Measurements from ENCODE around the gene EFEMP1. TPM values are rescaled to one million over a fixed set of nuclear protein-coding genes. Genes with fewer than 3 reads are reported as not detected.

Gene EFEMP1, protein sequence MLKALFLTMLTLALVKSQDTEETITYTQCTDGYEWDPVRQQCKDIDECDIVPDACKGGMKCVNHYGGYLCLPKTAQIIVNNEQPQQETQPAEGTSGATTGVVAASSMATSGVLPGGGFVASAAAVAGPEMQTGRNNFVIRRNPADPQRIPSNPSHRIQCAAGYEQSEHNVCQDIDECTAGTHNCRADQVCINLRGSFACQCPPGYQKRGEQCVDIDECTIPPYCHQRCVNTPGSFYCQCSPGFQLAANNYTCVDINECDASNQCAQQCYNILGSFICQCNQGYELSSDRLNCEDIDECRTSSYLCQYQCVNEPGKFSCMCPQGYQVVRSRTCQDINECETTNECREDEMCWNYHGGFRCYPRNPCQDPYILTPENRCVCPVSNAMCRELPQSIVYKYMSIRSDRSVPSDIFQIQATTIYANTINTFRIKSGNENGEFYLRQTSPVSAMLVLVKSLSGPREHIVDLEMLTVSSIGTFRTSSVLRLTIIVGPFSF
- 10 to 100 TPM in 2 of 3 donors, 1 to 10 TPM in 1; 9.5 to 80.1 (median 40.8) TPM for total RNA-seq
- long read RNA-seq, donor 1, transcript EFEMP1-202 (11 exons, 3,024 nt) = major isoform, 22 of 46 reads
- long read RNA-seq, donor 1, transcript EFEMP1-201 (12 exons, 1,820 nt) = minor isoform, 14 of 46 reads
- long read RNA-seq, donor 1, partial matches to known transcripts = 5 of 46 reads
- long read RNA-seq, donor 1, other reads (novel, unspliced or antisense) = 5 of 46 reads
- long read RNA-seq, donor 2, transcript EFEMP1-201 (12 exons, 1,820 nt) = minor isoform, 16 of 60 reads
- long read RNA-seq, donor 2, transcript EFEMP1-202 (11 exons, 3,024 nt) = major isoform, 35 of 60 reads
- long read RNA-seq, donor 2, partial matches to known transcripts = 3 of 60 reads
- long read RNA-seq, donor 2, other reads (novel, unspliced or antisense) = 6 of 60 reads

DNA sequence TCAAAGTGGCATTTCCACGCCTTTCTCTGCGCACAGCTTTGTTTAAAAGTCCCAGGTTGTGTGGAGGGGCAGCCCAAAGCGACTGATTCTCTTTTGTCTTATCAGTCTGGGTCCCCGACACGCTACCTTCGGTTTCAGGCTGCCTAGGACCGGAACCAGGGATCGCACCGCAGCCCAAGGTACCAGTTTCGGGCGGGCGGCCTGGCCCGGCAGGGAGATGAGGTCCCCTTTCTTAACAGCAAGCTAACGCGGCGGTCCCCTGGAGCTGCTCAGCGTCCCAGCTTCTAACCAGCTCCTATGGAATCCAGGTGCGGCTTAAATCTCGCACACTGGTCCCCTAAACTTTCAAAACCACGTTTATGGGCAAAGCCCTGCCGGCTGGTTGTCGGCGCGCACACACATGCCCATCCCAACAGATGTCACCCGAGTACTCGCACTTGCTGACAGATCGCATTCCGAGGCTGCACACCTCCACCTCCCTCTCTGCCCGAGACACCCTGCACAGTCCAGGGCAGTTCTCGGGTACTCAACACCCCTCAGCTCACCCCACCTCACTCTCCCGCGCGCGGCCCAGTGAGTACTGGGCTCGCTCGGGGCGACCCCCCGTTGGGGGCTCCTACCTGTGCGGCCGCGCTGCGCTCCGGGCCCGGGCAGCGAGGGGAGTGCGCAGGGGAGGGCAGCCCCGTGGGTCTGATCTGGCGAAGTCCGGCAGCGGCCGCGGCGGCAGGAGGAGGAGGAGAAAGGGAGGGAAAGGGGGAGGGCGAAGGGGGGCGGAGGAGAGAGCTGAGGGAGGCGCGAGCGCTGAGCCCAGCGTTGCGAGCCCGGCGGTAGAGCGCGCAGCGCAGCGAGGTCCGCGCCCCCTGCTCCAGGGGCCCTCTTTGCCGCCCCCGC is at the start of gene EFEMP1:
EFEMP1 (minus strand) TSS at position 692 of the 891 bp plus-strand sequence. CDS start 1,342 bp downstream, outside the sequence.
- no peaks in the 10 kb centered on the region for H3K9me3 ChIP-seq
- no peak within 1 kb of the TSS for H3K4me3 ChIP-seq
- DNase-seq (peak; percentile 16 to 57 (median 43)), ATAC-seq (peak; percentile 64)
- intact Hi-C loops (cut with DNase I, micrococcal nuclease) = no loop called here
- H3K36me3 ChIP-seq (ENCODE audit: low read depth) = no peaks in the 10 kb centered on the region
- TF ChIP-seq, protein P1, sequence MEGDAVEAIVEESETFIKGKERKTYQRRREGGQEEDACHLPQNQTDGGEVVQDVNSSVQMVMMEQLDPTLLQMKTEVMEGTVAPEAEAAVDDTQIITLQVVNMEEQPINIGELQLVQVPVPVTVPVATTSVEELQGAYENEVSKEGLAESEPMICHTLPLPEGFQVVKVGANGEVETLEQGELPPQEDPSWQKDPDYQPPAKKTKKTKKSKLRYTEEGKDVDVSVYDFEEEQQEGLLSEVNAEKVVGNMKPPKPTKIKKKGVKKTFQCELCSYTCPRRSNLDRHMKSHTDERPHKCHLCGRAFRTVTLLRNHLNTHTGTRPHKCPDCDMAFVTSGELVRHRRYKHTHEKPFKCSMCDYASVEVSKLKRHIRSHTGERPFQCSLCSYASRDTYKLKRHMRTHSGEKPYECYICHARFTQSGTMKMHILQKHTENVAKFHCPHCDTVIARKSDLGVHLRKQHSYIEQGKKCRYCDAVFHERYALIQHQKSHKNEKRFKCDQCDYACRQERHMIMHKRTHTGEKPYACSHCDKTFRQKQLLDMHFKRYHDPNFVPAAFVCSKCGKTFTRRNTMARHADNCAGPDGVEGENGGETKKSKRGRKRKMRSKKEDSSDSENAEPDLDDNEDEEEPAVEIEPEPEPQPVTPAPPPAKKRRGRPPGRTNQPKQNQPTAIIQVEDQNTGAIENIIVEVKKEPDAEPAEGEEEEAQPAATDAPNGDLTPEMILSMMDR (IDR thresholded peaks at IDR 0.05) = no peak
- peaks cover 2% of the 10 kb centered on the region for H3K4me1 ChIP-seq (ENCODE audit: low read depth)

DNA sequence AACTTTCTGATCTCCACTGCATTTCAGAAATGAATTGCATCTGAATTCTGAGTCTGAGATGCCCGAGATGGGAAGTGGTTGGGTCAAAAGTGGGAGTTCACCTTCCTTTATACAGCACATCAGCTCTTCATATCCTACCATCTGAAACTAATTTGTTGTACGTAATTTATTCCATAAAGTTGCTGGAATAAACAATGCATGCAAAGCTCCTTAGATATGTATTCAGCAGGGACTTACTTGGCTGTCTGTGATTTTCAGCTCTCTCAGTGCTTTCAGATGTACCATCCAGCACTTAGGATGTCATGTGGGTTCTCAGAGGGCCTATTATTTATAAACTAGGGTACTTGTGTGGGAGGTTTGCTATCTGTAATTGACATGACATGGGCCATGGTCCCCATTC is 46.9 kb upstream of the EFEMP1 start:
- Histone ChIP-seq H3K36me3 (ENCODE audit: low read depth) (no peaks in the 10 kb centered on the region), H3K9me3 (no peaks in the 10 kb centered on the region), H3K4me1 (ENCODE audit: low read depth) (no peaks in the 10 kb centered on the region), H3K4me3 (no peak overlapping the region)
- TF ChIP-seq, protein P1 (IDR thresholded peaks at IDR 0.05) = no peak
- ATAC-seq (no peak), DNase-seq (no peak)
- intact Hi-C loops (cut with DNase I, micrococcal nuclease) = no loop called here

DNA sequence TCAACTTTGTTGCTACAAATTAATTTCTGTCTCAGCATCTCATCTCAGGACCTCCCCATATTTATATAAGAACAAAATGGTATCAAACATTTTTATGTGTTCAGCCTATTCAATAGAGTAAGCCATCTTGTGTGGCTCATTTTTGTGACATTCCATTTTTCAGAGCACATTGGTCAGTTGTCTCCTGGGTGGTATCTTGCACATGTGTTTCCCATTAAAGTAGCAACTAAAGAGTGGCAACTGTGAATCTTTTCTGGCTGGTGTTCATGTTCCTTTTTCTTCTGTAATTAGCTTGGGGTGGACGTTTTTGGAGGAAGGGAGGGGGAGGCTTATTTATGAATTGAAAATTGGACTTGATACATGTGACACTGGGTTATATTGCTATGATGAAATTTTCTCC is 45.4 kb upstream of the EFEMP1 start:
- H3K4me3 ChIP-seq = no peak overlapping the region
- no peaks in the 10 kb centered on the region for H3K4me1 ChIP-seq (ENCODE audit: low read depth)
- DNase-seq (no peak), ATAC-seq (no peak)
- TF ChIP-seq, protein P1 (IDR thresholded peaks at IDR 0.05) = no peak
- intact Hi-C loops (cut with DNase I, micrococcal nuclease) = no loop called here
- no peaks in the 10 kb centered on the region for H3K9me3 ChIP-seq
- H3K36me3 ChIP-seq (ENCODE audit: low read depth) = no peaks in the 10 kb centered on the region

DNA sequence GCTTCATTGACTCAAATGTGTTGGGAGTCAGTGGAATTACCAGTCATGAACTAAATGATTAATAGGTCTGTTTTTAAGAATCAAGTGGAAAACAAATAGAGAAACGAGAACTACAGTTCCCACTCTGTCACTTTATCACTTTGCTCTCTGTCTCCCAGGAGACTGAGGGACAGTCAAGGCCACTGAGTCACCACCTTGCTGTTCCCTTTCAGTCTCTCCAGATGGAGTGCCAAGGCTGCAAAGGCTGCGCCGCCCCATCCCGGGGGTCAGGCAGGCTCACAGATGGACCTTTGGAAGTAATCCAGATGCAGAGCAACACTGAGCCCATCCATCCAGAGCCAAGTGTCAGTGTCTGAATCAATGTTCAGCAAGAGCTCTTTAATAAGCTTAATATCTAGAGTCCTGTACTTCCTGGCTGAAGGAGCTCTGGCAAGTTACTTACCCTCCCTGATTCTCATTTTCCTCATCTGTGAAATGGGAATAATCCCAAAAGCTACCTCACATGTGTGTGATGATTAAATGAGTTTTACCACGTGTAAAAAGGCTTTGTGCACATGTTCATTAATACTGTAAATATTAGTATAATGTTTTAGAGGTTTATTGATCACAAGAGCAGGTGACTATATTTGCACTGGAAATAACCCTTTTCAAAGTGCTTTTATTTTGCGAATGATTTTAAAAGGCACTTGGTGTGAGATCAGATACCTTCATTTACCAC is 43.0 kb upstream of the EFEMP1 start:
- intact Hi-C loops (cut with DNase I, micrococcal nuclease) = no loop called here
- TF ChIP-seq, protein P1 (IDR thresholded peaks at IDR 0.05) = no peak
- peak in 1 of 3 donors; percentile 15 for DNase-seq

More for the DNA sequence above, 43.0 kb upstream of the EFEMP1 start:
- Histone ChIP-seq H3K36me3 (ENCODE audit: low read depth) (no peaks in the 10 kb centered on the region), H3K4me1 (ENCODE audit: low read depth) (no peaks in the 10 kb centered on the region), H3K9me3 (no peaks in the 10 kb centered on the region), H3K4me3 (no peak overlapping the region)
- peak; percentile 38 for ATAC-seq
